Breast epithelium (tissue), 3 donors: Measurements from ENCODE around the gene ANKRD24.

ENCODE experiments used
- CTCF ChIP-seq, 3 donors: fragments of 450-650 bp; IDR thresholded peaks; one replicate each; pipeline ENCODE4 v1.5.1; 2016 to 2017; ENCODE audit warnings: antibody characterized with exemption in 3 of 3, mild to moderate bottlenecking in 3 of 3, moderate library complexity in 3 of 3
- POLR2A ChIP-seq: fragments of 450-650 bp; IDR thresholded peaks from one replicate; pipeline ENCODE4 v1.6.1; 2016; ENCODE audit warnings: antibody characterized with exemption, mild to moderate bottlenecking, moderate library complexity
- POLR2AphosphoS5 ChIP-seq, 3 donors: sonication (generic); formaldehyde crosslinking; IDR thresholded peaks; one replicate each; pipeline ENCODE4 v1.6.1; 2017; ENCODE audit warnings: antibody characterized with exemption in 3 of 3

GRCh38 chr19:4154571-4155312 lies 27.7 kb upstream of the ANKRD24 start:
- TF ChIP-seq CTCF (IDR thresholded peaks at IDR 0.05) = no peak
- TF ChIP-seq POLR2A = no peak
- TF ChIP-seq POLR2AphosphoS5 (IDR thresholded peaks at IDR 0.05) = no peak
